Right lobe of liver (tissue), 6 donors: ENCODE measurements around the gene COPS9. TPM values are rescaled to one million over a fixed set of nuclear protein-coding genes. Genes with fewer than 3 reads are reported as not detected.

Source experiments
- ATAC-seq, 4 donors: fragments of 200-7000 bp; cut with Tn5 transposase; one replicate each; pipeline ENCODE4 v1.9.1; 2020; ENCODE audit warnings: mild to moderate bottlenecking in 4 of 4, moderate library complexity in 4 of 4
- DNase-seq, 3 donors: peaks; one replicate each; pipeline ENCODE4 v3.0.0-alpha.2; 2020
- H3K27ac ChIP-seq, 3 donors: fragments of 200-600 bp; one replicate each; pipeline ENCODE4 v1.8.0; 2022
- H3K27me3 ChIP-seq, 2 donors: fragments of 200-600 bp; one replicate each; pipeline ENCODE4 v1.8.0; 2022
- H3K36me3 ChIP-seq, 4 donors: fragments of 200-600 bp; sonication (generic) in 1 of 4; one replicate each; pipeline versions ENCODE4 v1.5.1 to v1.8.0; 2017 to 2022; ENCODE audit warnings: control low read depth in 1 of 4
- H3K4me1 ChIP-seq, 4 donors: fragments of 200-600 bp; sonication (generic) in 1 of 4; one replicate each; pipeline versions ENCODE4 v1.5.1 to v1.8.0; 2017 to 2022; ENCODE audit warnings: control low read depth in 1 of 4
- H3K4me3 ChIP-seq, 3 donors: fragments of 200-600 bp; one replicate each; pipeline ENCODE4 v1.8.0; 2022
- H3K9me3 ChIP-seq, 4 donors: fragments of 200-600 bp; sonication (generic) in 1 of 4; one replicate each; pipeline versions ENCODE4 v1.5.1 to v1.8.0; 2017 to 2022; ENCODE audit warnings: control low read depth in 1 of 4
- CTCF ChIP-seq, 4 donors: fragments of 200-600 bp in 3 of 4; fragments of 450-650 bp in 1 of 4; IDR thresholded peaks; one replicate each; pipeline versions ENCODE4 v1.5.1 to v1.8.0; 2016 to 2022; ENCODE audit warnings: antibody characterized with exemption in 4 of 4, mild to moderate bottlenecking in 2 of 4
- POLR2A ChIP-seq: fragments of 450-650 bp; IDR thresholded peaks from one replicate; pipeline ENCODE4 v1.6.1; 2017; ENCODE audit warnings: antibody characterized with exemption, mild to moderate bottlenecking
- WGBS: methylation state at CpG from one replicate; pipeline ENCODE4 v1.1.6; 2018; ENCODE audit warnings: low coverage, low lambda C conversion rate; ENCODE audit not compliant: insufficient coverage; ENCODE audit errors: missing lambda C conversion rate; 5-methylcytosine and 5-hydroxymethylcytosine counted together
- intact Hi-C, 2 donors: fragments of 100-400 bp; cut with DNase I; formaldehyde crosslinking; loops; one replicate each; pipeline versions ENCODE4 v1.11.2 to v1.14.1; 2022
- total RNA-seq, 6 experiments: library from RNA; depleted of rRNA in 2 of 6; stranded (reverse); fragments of >200 nt in 2 of 6; fragmentation: NEBNext Ultra II Directional in 3 of 6; extraction: Animal tissue kit (Norgen Biotek cat#: 25700) in 3 of 6; gene quantifications; one replicate each; pipeline versions ENCODE4 v1.1.0 to v1.2.4, GENCODE V29; 2016 to 2023
- donor health status: DM: no; HTN: yes; CAD: no.
- donor health status: DM: no; HTN: no; CAD: no.
- donor health status: DM: no; HTN: no; CAD: no.
- donor health status: DM: no; HTN: yes; CAD: no.
- donor health status: DM: no; HTN: yes; CAD: no.

COPS9 gene
- total RNA-seq, 6 experiments from 2014 or later, result 33.1 to 66.1 (median 45.8) TPM

- Histone ChIP-seq H3K27ac (no peak overlapping the region), H3K4me1 (no peaks in the 10 kb centered on the region), H3K36me3 (no peaks in the 10 kb centered on the region), H3K4me3 (no peak overlapping the region), H3K9me3 (no peaks in the 10 kb centered on the region), H3K27me3 (no peaks in the 10 kb centered on the region)
- ATAC-seq (no peak), DNase-seq (no peak)
- whole genome bisulfite sequencing, result 47% methylated on average over 2 of the region's 3 CpGs
- intact Hi-C loops, result no loop called here
- TF ChIP-seq CTCF (IDR thresholded peaks at IDR 0.05), result no peak
Measured at GRCh38 chr2:240178564-240178963, 42.5 kb upstream of the COPS9 start.

- no peak for DNase-seq
- Histone ChIP-seq H3K4me1 (no peaks in the 10 kb centered on the region), H3K27ac (no peak overlapping the region), H3K9me3 (no peaks in the 10 kb centered on the region), H3K36me3 (no peaks in the 10 kb centered on the region), H3K27me3 (no peaks in the 10 kb centered on the region), H3K4me3 (no peak overlapping the region)
- 51% methylated on average over 7 of the region's 7 CpGs for WGBS
- no peak for ATAC-seq
- TF ChIP-seq CTCF (IDR thresholded peaks at IDR 0.05), result no peak
- TF ChIP-seq POLR2A, result no peak
- intact Hi-C loops, result no loop called here
Measured at GRCh38 chr2:240174496-240174895, 38.4 kb upstream of the COPS9 start.

GRCh38 chr2:240172071-240172895 lies 36.2 kb upstream of the COPS9 start:
- Histone ChIP-seq H3K9me3 (no peaks in the 10 kb centered on the region), H3K27me3 (no peaks in the 10 kb centered on the region), H3K36me3 (no peaks in the 10 kb centered on the region), H3K4me1 (no peaks in the 10 kb centered on the region), H3K27ac (no peak overlapping the region), H3K4me3 (no peak overlapping the region)
- intact Hi-C loops, result no loop called here
- DNase-seq (peak in 1 of 3 donors; percentile 20), ATAC-seq (no peak)
- TF ChIP-seq POLR2A (no peak), CTCF (IDR thresholded peaks at IDR 0.05) (no peak)
- 55% methylated on average over 11 of the region's 13 CpGs for WGBS

GRCh38 chr2:240170883-240171282 lies 34.8 kb upstream of the COPS9 start:
- no peak for ATAC-seq
- WGBS, result 40% methylated on average over 3 of the region's 3 CpGs
- peak in 1 of 3 donors; percentile 13 for DNase-seq

More at GRCh38 chr2:240170883-240171282, 34.8 kb upstream of the COPS9 start:
- no peaks in the 10 kb centered on the region for H3K27me3 ChIP-seq
- H3K9me3 ChIP-seq, result no peaks in the 10 kb centered on the region
- no peaks in the 10 kb centered on the region for H3K36me3 ChIP-seq
- no peak overlapping the region for H3K27ac ChIP-seq
- TF ChIP-seq CTCF (IDR thresholded peaks at IDR 0.05) (no peak), POLR2A (no peak)
- H3K4me1 ChIP-seq, result no peaks in the 10 kb centered on the region
- no peak overlapping the region for H3K4me3 ChIP-seq
- intact Hi-C loops, result no loop called here
